ENCODE measurements around the gene VPS51. TPM values are rescaled to one million over a fixed set of nuclear protein-coding genes. Genes with fewer than 3 reads are reported as not detected.
A peak's percentile ranks its signal among the peaks of the same experiment; 100 is the strongest.

Gene VPS51
- total and polyA plus RNA-seq, 2 of the 13 experiments (the other 11 are each of a cell fraction or from before 2014, with no cell fraction given): 76.3 to 90.6 TPM

- TF ChIP-seq, protein P1, sequence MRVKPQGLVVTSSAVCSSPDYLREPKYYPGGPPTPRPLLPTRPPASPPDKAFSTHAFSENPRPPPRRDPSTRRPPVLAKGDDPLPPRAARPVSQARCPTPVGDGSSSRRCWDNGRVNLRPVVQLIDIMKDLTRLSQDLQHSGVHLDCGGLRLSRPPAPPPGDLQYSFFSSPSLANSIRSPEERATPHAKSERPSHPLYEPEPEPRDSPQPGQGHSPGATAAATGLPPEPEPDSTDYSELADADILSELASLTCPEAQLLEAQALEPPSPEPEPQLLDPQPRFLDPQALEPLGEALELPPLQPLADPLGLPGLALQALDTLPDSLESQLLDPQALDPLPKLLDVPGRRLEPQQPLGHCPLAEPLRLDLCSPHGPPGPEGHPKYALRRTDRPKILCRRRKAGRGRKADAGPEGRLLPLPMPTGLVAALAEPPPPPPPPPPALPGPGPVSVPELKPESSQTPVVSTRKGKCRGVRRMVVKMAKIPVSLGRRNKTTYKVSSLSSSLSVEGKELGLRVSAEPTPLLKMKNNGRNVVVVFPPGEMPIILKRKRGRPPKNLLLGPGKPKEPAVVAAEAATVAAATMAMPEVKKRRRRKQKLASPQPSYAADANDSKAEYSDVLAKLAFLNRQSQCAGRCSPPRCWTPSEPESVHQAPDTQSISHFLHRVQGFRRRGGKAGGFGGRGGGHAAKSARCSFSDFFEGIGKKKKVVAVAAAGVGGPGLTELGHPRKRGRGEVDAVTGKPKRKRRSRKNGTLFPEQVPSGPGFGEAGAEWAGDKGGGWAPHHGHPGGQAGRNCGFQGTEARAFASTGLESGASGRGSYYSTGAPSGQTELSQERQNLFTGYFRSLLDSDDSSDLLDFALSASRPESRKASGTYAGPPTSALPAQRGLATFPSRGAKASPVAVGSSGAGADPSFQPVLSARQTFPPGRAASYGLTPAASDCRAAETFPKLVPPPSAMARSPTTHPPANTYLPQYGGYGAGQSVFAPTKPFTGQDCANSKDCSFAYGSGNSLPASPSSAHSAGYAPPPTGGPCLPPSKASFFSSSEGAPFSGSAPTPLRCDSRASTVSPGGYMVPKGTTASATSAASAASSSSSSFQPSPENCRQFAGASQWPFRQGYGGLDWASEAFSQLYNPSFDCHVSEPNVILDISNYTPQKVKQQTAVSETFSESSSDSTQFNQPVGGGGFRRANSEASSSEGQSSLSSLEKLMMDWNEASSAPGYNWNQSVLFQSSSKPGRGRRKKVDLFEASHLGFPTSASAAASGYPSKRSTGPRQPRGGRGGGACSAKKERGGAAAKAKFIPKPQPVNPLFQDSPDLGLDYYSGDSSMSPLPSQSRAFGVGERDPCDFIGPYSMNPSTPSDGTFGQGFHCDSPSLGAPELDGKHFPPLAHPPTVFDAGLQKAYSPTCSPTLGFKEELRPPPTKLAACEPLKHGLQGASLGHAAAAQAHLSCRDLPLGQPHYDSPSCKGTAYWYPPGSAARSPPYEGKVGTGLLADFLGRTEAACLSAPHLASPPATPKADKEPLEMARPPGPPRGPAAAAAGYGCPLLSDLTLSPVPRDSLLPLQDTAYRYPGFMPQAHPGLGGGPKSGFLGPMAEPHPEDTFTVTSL (CRISPR knock-in tag; IDR thresholded peaks at IDR 0.05; ENCODE audit: borderline replicate concordance): no peak; the same call in 1 of the 2 replicates
- peak; percentile 82 for TF ChIP-seq GMEB2 (CRISPR knock-in tag; IDR thresholded peaks at IDR 0.05; ENCODE audit: low read depth)
- TF ChIP-seq, protein P2, sequence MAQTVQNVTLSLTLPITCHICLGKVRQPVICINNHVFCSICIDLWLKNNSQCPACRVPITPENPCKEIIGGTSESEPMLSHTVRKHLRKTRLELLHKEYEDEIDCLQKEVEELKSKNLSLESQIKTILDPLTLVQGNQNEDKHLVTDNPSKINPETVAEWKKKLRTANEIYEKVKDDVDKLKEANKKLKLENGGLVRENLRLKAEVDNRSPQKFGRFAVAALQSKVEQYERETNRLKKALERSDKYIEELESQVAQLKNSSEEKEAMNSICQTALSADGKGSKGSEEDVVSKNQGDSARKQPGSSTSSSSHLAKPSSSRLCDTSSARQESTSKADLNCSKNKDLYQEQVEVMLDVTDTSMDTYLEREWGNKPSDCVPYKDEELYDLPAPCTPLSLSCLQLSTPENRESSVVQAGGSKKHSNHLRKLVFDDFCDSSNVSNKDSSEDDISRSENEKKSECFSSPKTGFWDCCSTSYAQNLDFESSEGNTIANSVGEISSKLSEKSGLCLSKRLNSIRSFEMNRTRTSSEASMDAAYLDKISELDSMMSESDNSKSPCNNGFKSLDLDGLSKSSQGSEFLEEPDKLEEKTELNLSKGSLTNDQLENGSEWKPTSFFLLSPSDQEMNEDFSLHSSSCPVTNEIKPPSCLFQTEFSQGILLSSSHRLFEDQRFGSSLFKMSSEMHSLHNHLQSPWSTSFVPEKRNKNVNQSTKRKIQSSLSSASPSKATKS (CRISPR knock-in tag; IDR thresholded peaks at IDR 0.05): no peak
- peak; percentile 73 for TF ChIP-seq ATF1 (CRISPR knock-in tag; IDR thresholded peaks at IDR 0.05)
- TF ChIP-seq YEATS4 (CRISPR knock-in tag; IDR thresholded peaks at IDR 0.05; ENCODE audit: borderline replicate concordance): peak; percentile 93
- TF ChIP-seq, protein P3, sequence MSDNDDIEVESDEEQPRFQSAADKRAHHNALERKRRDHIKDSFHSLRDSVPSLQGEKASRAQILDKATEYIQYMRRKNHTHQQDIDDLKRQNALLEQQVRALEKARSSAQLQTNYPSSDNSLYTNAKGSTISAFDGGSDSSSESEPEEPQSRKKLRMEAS (IDR thresholded peaks at IDR 0.05): peak; percentile 83
- TF ChIP-seq ZNF615 (CRISPR knock-in tag; IDR thresholded peaks at IDR 0.05; ENCODE audit: borderline replicate concordance): peak; percentile 52; the same call in 1 of the 2 replicates
- TF ChIP-seq ZNF740 (CRISPR knock-in tag; IDR thresholded peaks at IDR 0.05): peak; percentile 45; the same call in 1 of the 2 replicates
- 0 out of 2 replicates have a peak, but pooled peaks have one; percentile 64 for TF ChIP-seq WIZ (CRISPR knock-in tag; IDR thresholded peaks at IDR 0.05)
- peak; percentile 34; the same call in 1 of the 2 replicates for TF ChIP-seq PITX1 (CRISPR knock-in tag; IDR thresholded peaks at IDR 0.05)
- 0 out of 2 replicates have a peak, but pooled peaks have one; percentile 24 for TF ChIP-seq ISL2 (CRISPR knock-in tag; IDR thresholded peaks at IDR 0.05)
- peak; percentile 82; the same call in 1 of the 2 replicates for TF ChIP-seq MYC (CRISPR knock-in tag; IDR thresholded peaks at IDR 0.05; ENCODE audit: borderline replicate concordance)
- no peak for TF ChIP-seq ETV6 (CRISPR knock-in tag; conservative IDR thresholded peaks at IDR 0.05)
- TF ChIP-seq PAXIP1 (CRISPR knock-in tag; conservative IDR thresholded peaks at IDR 0.05): peak; percentile 42
- peak; percentile 46; the same call in 1 of the 2 replicates for TF ChIP-seq CBFB (CRISPR knock-in tag; IDR thresholded peaks at IDR 0.05)
These were observed 38.4 kb downstream of the VPS51 start, which contains the start of gene SYVN1 (continued) for GRCh38 chr11:65134240-65134951.
